HFFc6 (cell line): ENCODE results near the gene CORO1C. TPM values are rescaled to one million over a fixed set of nuclear protein-coding genes. Genes with fewer than 3 reads are reported as not detected.

Experiments used
- DNase-seq: peaks from one replicate; pipeline ENCODE4 v3.0.0-alpha.2; 2018
- H3K27ac Mint-ChIP-seq: 2 replicates; pipeline ENCODE4 v1.8.0; 2020; ENCODE audit warnings: mild to moderate bottlenecking, mixed read lengths
- H3K27me3 Mint-ChIP-seq: 2 replicates; pipeline ENCODE4 v1.8.0; 2021; ENCODE audit warnings: mild to moderate bottlenecking, moderate library complexity, mixed read lengths; ENCODE audit not compliant: insufficient read depth
- H3K36me3 Mint-ChIP-seq: 2 replicates; pipeline ENCODE4 v1.8.0; 2021; ENCODE audit warnings: low read depth, mixed read lengths
- H3K4me1 Mint-ChIP-seq: 2 replicates; pipeline ENCODE4 v1.8.0; 2020; ENCODE audit warnings: low read depth, mixed read lengths
- H3K4me3 Mint-ChIP-seq: 2 replicates; pipeline ENCODE4 v1.8.0; 2020; ENCODE audit warnings: mild to moderate bottlenecking, moderate library complexity, mixed read lengths
- H3K9me3 Mint-ChIP-seq: 2 replicates; pipeline ENCODE4 v1.8.0; 2020; ENCODE audit warnings: mild to moderate bottlenecking, mixed read lengths
- total RNA-seq, 6 experiments: library from RNA; stranded (reverse); fragmentation: NEBNext Ultra II Directional; extraction: Animal tissue kit (Norgen Biotek cat#: 25700); gene quantifications; 2 replicates in 1 of 6; 3 replicates in 5 of 6; pipeline ENCODE4 v1.2.3, GENCODE V29; 2021
- TF ChIP-seq, protein P1 (sequence below): fragments of 200-600 bp; sonication (generic); IDR thresholded peaks from 2 replicates; pipeline ENCODE4 v1.5.0; 2021; ENCODE audit warnings: antibody characterized with exemption, mild to moderate bottlenecking

The CORO1C gene
- total RNA-seq, 6 experiments from 2014 or later, result 541 to 709 (median 649) TPM

DNA sequence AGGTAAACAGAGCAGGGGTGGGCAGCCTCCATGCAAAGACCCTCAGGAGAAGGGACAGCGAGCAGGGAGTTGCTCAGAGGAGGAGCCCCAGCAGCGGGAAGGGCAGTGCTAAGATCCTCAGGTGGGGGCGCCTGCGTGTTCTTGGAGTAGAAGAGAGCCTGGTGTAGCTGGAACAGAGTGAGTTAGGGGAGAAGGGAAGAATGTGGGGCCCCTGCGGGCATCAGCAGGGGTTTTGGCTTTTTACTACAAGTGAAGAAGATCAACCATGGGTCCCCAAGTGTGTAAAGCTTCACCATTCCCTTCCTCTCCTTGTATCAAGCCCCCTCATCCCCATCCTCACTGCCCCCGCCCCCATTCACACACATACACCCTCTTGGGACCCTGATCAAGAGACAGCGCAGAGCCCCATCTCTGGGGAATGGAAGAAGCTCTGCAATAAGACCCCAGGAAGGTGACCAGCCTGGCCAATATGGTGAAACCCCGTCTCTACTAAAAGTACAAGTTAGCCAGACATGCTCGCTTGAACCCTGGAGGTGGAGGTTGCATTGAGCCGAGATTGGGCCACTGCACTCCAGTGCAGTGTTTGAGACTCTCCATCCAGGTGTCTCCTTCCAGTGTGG, 123.2 kb downstream of the CORO1C start:
- H3K9me3 Mint-ChIP-seq, result no peaks in the 10 kb centered on the region
- no peak overlapping the region for H3K4me3 Mint-ChIP-seq
- no peak for DNase-seq
- TF ChIP-seq, protein P1, sequence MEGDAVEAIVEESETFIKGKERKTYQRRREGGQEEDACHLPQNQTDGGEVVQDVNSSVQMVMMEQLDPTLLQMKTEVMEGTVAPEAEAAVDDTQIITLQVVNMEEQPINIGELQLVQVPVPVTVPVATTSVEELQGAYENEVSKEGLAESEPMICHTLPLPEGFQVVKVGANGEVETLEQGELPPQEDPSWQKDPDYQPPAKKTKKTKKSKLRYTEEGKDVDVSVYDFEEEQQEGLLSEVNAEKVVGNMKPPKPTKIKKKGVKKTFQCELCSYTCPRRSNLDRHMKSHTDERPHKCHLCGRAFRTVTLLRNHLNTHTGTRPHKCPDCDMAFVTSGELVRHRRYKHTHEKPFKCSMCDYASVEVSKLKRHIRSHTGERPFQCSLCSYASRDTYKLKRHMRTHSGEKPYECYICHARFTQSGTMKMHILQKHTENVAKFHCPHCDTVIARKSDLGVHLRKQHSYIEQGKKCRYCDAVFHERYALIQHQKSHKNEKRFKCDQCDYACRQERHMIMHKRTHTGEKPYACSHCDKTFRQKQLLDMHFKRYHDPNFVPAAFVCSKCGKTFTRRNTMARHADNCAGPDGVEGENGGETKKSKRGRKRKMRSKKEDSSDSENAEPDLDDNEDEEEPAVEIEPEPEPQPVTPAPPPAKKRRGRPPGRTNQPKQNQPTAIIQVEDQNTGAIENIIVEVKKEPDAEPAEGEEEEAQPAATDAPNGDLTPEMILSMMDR, result no peak
- H3K36me3 Mint-ChIP-seq, result 0 out of 2 replicates have a peak, but pooled peaks cover 6% of the 10 kb centered on the region
- peaks cover 44% of the 10 kb centered on the region for H3K4me1 Mint-ChIP-seq
- peaks cover 3% of the 10 kb centered on the region for H3K27me3 Mint-ChIP-seq
- H3K27ac Mint-ChIP-seq, result no peak overlapping the region

DNA sequence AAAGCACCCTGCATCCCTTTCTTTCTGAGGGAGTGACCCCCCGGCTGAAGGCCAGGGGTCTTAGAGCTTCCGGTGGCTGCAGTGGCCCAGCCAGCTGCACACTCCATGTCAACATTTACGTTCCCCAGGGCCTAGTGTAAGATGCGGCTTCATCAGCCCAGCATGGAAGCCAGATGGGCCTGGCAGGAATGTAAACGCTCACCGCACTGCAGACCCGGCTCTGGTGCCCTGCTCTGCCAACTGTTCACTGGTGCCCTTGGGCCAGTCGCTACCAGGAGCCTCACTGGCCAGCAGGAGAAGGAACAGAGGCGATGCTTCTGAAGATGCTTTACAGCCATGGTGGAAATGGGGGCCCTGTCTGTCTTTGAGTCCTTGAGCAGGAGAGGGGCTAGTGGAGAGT, 124.8 kb downstream of the CORO1C start:
- peaks cover 28% of the 10 kb centered on the region for H3K4me1 Mint-ChIP-seq
- TF ChIP-seq, protein P1, result no peak
- no peak for DNase-seq
- H3K4me3 Mint-ChIP-seq, result no peak overlapping the region
- H3K36me3 Mint-ChIP-seq, result no peaks in the 10 kb centered on the region
- no peaks in the 10 kb centered on the region for H3K9me3 Mint-ChIP-seq
- H3K27me3 Mint-ChIP-seq, result peaks cover 3% of the 10 kb centered on the region
- no peak overlapping the region for H3K27ac Mint-ChIP-seq

DNA sequence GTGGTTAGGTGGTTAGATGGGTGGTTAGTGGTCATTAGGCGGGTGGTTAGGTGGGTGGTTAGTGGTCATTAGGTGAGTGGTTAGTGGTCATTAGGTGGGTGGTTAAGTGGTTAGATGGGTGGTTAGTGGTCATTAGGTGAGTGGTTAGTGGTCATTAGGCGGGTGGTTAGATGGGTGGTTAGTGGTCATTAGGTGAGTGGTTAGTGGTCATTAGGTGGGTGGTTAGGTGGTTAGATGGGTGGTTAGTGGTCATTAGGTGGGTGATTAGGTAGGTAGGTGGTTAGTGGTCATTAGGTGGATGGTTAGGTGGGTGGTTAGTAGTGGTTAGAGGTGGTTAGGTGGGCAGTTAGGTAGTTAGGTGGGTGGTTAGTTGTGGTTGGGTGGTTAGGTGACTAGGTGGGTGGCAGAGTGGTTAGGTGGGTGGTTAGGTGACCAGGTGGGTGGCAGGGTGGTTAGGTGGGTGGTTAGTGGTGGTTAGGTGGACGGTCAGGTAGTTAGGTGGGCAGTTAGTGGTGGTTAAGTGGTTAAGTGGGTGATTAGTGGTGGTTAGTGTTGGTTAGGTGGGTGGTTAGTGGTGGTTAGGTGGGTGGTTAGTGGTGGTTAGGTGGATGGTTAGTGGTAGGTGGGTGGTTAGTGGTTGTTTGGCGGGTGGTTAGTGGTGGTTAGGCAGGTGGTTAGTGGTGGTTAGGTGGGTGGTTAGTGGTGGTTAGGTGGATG, 125.5 kb downstream of the CORO1C start:
- DNase-seq, result no peak
- no peaks in the 10 kb centered on the region for H3K36me3 Mint-ChIP-seq
- TF ChIP-seq, protein P1, result no peak
- H3K9me3 Mint-ChIP-seq, result no peaks in the 10 kb centered on the region
- peaks cover 5% of the 10 kb centered on the region for H3K27me3 Mint-ChIP-seq
- H3K4me1 Mint-ChIP-seq, result peaks cover 21% of the 10 kb centered on the region
- H3K27ac Mint-ChIP-seq, result peak overlapping the region; percentile 53
- no peak overlapping the region for H3K4me3 Mint-ChIP-seq

DNA sequence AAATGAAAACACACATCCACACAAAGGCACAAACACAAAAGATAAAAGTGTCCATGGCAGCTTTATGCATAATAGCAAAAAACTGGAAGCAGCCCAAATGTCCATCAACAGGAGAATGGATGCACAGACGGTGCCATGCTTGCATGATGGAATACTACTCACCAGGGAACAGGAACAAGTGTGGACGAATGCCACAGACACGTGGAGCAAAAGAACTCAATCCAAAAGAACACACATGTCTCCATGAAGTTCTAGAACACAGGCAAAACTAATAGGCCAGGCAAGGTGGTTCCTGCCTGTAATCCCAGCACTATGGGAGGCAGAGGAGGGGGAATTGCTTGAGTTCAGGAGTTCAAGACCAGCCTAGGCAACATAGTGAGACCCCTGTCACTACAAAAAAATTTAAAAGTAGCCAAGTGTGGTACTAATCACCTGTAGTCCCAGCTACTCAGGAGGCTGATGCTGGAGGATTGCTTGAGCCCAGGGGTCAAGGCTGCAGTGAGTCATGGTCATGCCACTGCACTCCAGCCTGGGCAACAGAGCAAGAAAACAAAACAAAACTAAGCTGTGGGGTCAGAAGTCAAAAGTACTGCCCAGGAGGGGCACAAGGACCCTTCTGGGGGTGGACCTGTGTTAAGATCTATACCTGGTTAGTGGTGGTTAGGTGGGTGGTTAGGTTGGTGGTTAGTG, 126.2 kb downstream of the CORO1C start:
- peaks cover 5% of the 10 kb centered on the region for H3K27me3 Mint-ChIP-seq
- TF ChIP-seq, protein P1, result no peak
- H3K4me1 Mint-ChIP-seq, result peaks cover 14% of the 10 kb centered on the region
- peak overlapping the region; percentile 53 for H3K27ac Mint-ChIP-seq
- peak; percentile 39 for DNase-seq
- H3K4me3 Mint-ChIP-seq, result no peak overlapping the region
- no peaks in the 10 kb centered on the region for H3K9me3 Mint-ChIP-seq
- H3K36me3 Mint-ChIP-seq, result no peaks in the 10 kb centered on the region

DNA sequence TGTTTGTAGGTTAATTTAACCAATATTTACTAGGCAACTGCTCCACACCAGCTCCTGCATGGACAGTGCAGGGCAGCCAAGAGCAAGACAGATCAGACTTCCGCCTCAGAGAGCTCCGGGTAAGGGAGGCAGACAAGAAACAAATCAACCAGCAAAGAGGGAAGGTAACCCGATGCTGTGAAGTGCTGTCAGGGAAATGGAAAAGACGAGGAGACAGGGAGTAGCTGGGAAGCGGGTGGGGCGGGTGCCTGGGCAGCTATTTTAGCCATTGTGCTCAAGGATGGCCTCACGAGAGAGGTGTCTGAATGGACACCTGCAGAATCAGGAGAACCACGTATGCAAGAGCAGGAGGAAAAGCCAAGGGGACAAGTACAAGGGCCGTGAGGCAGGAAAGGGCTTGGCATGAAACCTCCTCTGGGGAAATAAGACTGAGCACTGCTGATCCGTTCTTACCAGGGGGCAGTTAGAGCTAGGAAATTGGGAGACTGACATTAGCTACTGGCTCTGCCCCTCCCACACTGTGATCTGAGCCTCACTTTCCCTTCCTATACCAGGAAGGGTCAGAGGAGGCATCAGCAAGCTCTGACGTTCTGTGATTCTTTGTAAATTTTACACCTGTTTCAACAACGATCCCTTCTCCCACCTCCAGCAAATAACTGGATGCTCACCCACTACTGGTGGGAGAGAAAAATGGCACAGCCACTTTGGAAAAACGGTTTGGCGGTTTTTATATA, 126.9 kb downstream of the CORO1C start:
- Mint-ChIP-seq H3K9me3 (no peaks in the 10 kb centered on the region), H3K27ac (no peak overlapping the region), H3K27me3 (peaks cover 5% of the 10 kb centered on the region), H3K36me3 (no peaks in the 10 kb centered on the region), H3K4me3 (no peak overlapping the region), H3K4me1 (0 out of 2 replicates have a peak, but pooled peaks cover 7% of the 10 kb centered on the region)
- TF ChIP-seq, protein P1, result no peak
- no peak for DNase-seq
